Tibial nerve (tissue), 4 donors: ENCODE data around the gene MEGF8. TPM values are rescaled to one million over a fixed set of nuclear protein-coding genes. Genes with fewer than 3 reads are reported as not detected.

Source experiments
- DNase-seq, 2 donors: peaks; one replicate each; pipeline ENCODE4 v3.0.0-alpha.2; 2019; ENCODE audit warnings: low spot score in 2 of 2
- H3K27ac ChIP-seq, 4 donors: fragments of 200-600 bp; sonication (generic) in 3 of 4; one replicate each; pipeline ENCODE4 v1.5.1; 2017 to 2019; ENCODE audit warnings: mild to moderate bottlenecking in 1 of 4
- H3K27me3 ChIP-seq, 2 donors: fragments of 200-600 bp; sonication (generic) in 1 of 2; one replicate each; pipeline versions ENCODE4 v1.5.1 to v1.6.0; 2017 to 2019
- H3K36me3 ChIP-seq, 3 donors: fragments of 200-600 bp; sonication (generic); one replicate each; pipeline ENCODE4 v1.5.1; 2018 to 2019
- H3K4me1 ChIP-seq, 4 donors: fragments of 200-600 bp; sonication (generic) in 3 of 4; one replicate each; pipeline ENCODE4 v1.5.1; 2017 to 2019
- H3K4me3 ChIP-seq, 4 donors: fragments of 200-600 bp; sonication (generic) in 3 of 4; one replicate each; pipeline ENCODE4 v1.5.1; 2017 to 2019; ENCODE audit warnings: mild to moderate bottlenecking in 1 of 4, moderate library complexity in 1 of 4
- H3K9me3 ChIP-seq, 4 donors: fragments of 200-600 bp; sonication (generic) in 3 of 4; one replicate each; pipeline ENCODE4 v1.5.1; 2017 to 2019
- EP300 ChIP-seq, 2 donors: sonication (generic); formaldehyde crosslinking; IDR thresholded peaks; one replicate each; pipeline ENCODE4 v1.6.1; 2017; ENCODE audit warnings: antibody characterized with exemption in 2 of 2, mild to moderate bottlenecking in 1 of 2
- POLR2A ChIP-seq, 2 donors: fragments of 450-650 bp; IDR thresholded peaks; one replicate each; pipeline ENCODE4 v1.6.1; 2017; ENCODE audit warnings: antibody characterized with exemption in 2 of 2, mild to moderate bottlenecking in 2 of 2, moderate library complexity in 2 of 2
- WGBS, 2 donors: methylation state at CpG; one replicate each; pipeline ENCODE4 v1.1.5; 2018; 5-methylcytosine and 5-hydroxymethylcytosine counted together
- total RNA-seq, 4 donors: library from RNA; depleted of rRNA; stranded (reverse); fragments of >200 nt; gene quantifications; one replicate each; pipeline ENCODE4 v1.1.0, GENCODE V29; 2016
- TF ChIP-seq, protein P1 (sequence below), 5 experiments: fragments of 200-600 bp in 3 of 5; fragments of 450-650 bp in 2 of 5; sonication (generic) in 3 of 5; IDR thresholded peaks; one replicate each; pipeline ENCODE4 v1.5.1; 2016 to 2019; ENCODE audit warnings: antibody characterized with exemption in 5 of 5, mild to moderate bottlenecking in 3 of 5, moderate library complexity in 2 of 5

MEGF8 gene
- total RNA-seq, 4 donors from 2014 or later = 17.9 to 33.3 (median 22.4) TPM

DNA sequence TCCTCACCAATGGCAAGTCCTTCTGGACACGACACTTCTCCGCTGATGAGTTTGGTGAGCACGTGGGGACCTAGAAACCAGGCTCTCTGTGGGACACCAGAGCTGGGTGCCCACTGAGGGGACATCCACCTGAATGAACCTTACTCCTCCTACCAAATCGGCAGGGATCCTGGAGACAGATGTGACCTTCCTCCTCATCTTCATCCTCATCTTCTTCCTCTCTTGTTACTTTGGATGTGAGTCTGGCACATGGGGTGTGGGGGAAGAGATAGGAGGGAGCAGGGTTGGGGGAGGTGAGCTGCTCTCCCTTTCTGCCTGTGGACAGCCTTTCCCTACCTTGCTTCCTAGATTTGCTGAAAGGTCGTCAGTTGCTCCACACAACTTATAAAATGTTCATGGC is 10.4 kb upstream of the MEGF8 start:
- Histone ChIP-seq H3K36me3 (no peaks in the 10 kb centered on the region), H3K27me3 (peaks cover 0 to 45% of the 10 kb centered on the region in 2 donors), H3K4me3 (no peak overlapping the region), H3K9me3 (no peaks in the 10 kb centered on the region), H3K4me1 (peaks cover 0 to 30% (median 18%) of the 10 kb centered on the region in 4 donors), H3K27ac (no peak overlapping the region)
- TF ChIP-seq POLR2A (IDR thresholded peaks at IDR 0.05) (no peak), EP300 (IDR thresholded peaks at IDR 0.05) (no peak)
- TF ChIP-seq, protein P1, sequence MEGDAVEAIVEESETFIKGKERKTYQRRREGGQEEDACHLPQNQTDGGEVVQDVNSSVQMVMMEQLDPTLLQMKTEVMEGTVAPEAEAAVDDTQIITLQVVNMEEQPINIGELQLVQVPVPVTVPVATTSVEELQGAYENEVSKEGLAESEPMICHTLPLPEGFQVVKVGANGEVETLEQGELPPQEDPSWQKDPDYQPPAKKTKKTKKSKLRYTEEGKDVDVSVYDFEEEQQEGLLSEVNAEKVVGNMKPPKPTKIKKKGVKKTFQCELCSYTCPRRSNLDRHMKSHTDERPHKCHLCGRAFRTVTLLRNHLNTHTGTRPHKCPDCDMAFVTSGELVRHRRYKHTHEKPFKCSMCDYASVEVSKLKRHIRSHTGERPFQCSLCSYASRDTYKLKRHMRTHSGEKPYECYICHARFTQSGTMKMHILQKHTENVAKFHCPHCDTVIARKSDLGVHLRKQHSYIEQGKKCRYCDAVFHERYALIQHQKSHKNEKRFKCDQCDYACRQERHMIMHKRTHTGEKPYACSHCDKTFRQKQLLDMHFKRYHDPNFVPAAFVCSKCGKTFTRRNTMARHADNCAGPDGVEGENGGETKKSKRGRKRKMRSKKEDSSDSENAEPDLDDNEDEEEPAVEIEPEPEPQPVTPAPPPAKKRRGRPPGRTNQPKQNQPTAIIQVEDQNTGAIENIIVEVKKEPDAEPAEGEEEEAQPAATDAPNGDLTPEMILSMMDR (IDR thresholded peaks at IDR 0.05) = no peak
- no peak for DNase-seq
- 71 to 91% methylated on average over 5 of the region's 5 CpGs for WGBS, 2 donors

DNA sequence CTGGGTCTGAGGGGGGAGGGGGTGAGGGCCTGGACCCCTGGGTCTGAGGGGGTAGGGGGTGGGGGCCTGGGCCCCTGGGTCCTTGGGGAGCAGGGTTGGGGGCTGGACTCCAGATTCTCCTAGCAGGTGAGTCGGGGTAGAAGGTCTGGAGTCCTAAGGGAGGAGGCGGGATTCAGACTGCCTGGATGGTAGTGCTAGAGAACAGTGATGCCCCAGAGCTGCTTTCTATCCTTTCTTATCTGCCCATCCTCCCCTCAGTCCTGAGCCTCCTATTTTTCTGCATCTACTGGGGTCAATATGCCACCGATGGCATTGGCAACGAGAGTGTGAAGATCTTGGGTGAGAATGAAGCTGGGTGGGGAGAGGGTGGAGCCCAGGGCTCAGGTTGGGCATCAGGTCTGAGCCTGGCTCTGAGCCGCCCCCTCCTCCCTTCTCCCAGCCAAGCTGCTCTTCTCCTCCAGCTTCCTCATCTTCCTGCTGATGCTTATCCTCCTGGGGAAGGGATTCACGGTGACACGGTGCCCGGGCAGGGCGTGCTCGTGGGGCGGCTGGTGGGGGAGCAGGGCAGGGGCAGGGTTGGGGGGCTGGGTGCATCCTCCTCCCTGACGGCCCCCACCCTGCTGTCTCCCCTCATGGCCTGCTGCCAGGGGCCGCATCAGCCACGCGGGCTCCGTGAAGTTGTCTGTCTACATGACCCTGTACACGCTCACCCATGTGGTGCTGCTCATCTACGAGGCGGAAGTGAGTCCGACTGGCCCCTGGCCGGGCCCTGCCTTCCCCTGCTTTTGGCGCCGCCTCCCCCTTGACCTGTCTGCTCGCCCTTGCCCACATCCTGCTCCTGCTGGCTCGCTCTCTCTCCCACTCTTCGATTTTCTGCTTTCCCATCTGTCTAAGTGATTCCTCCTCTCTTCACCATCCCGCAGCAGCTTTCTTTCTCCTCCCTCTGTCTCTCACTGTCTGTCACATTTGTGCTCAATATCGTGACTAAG is 8.9 kb upstream of the MEGF8 start:
- Histone ChIP-seq H3K27ac (no peak overlapping the region), H3K4me1 (peaks cover 0 to 30% (median 14%) of the 10 kb centered on the region in 4 donors), H3K4me3 (no peak overlapping the region), H3K9me3 (no peaks in the 10 kb centered on the region), H3K27me3 (peaks cover 0 to 38% of the 10 kb centered on the region in 2 donors), H3K36me3 (no peaks in the 10 kb centered on the region)
- TF ChIP-seq EP300 (IDR thresholded peaks at IDR 0.05) (no peak), POLR2A (IDR thresholded peaks at IDR 0.05) (no peak)
- TF ChIP-seq, protein P1 (IDR thresholded peaks at IDR 0.05) = no peak
- no peak for DNase-seq
- 32 to 36% methylated on average over 28 of the region's 28 CpGs for WGBS, 2 donors

DNA sequence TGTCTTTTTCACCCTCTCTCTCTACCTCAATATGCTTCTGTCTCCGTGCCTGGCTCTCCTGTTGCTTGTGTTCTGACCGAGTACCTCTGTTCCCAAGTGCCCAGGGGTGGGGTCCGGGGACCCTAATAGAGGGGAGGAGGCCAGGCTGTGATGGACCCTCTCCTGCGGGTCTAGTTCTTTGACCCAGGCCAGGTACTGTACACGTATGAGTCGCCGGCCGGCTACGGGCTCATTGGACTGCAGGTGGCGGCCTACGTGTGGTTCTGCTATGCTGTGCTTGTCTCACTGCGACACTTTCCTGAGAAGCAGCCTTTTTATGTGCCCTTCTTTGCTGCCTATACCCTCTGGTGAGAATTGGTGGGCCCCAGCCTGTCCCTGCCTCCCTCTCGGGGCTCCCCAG is 7.9 kb upstream of the MEGF8 start:
- Histone ChIP-seq H3K9me3 (no peaks in the 10 kb centered on the region), H3K4me1 (peaks cover 0 to 21% (median 9%) of the 10 kb centered on the region in 4 donors), H3K27ac (no peak overlapping the region), H3K27me3 (peaks cover 0 to 36% of the 10 kb centered on the region in 2 donors), H3K36me3 (no peaks in the 10 kb centered on the region), H3K4me3 (no peak overlapping the region)
- DNase-seq = no peak
- WGBS, 2 donors = 82 to 85% methylated on average over 13 of the region's 13 CpGs
- no peak for TF ChIP-seq POLR2A (IDR thresholded peaks at IDR 0.05)

DNA sequence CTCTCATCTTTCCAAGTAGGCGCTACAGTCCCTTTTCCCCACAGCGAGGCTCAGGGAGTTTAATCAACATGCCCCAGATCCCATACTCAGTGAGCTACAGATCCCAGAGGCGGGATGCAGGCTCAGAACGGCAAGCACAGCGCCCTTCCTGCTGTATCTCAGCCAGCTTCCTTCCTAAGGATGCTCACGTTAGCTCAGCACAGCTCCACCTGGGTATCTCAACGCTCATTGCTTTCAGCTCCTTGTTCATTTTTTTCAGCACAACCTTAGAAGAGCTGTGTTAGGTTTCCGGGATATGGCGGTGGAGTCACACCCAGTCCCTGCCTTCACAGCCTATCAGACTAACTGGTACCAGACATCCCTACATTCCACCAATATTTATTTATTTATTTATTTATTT is 3.1 kb upstream of the MEGF8 start:
- H3K27me3 ChIP-seq = peaks cover 0 to 33% of the 10 kb centered on the region in 2 donors
- WGBS, 2 donors = 70 to 74% methylated on average over 9 of the region's 9 CpGs
- H3K4me3 ChIP-seq = no peak overlapping the region
- peaks cover 0 to 29% (median 22%) of the 10 kb centered on the region in 4 donors for H3K4me1 ChIP-seq
- no peaks in the 10 kb centered on the region for H3K36me3 ChIP-seq
- no peaks in the 10 kb centered on the region for H3K9me3 ChIP-seq
- no peak overlapping the region for H3K27ac ChIP-seq
- TF ChIP-seq POLR2A (IDR thresholded peaks at IDR 0.05) = no peak
- TF ChIP-seq EP300 (IDR thresholded peaks at IDR 0.05) = no peak
- TF ChIP-seq, protein P1 (IDR thresholded peaks at IDR 0.05) = no peak
- DNase-seq = no peak

DNA sequence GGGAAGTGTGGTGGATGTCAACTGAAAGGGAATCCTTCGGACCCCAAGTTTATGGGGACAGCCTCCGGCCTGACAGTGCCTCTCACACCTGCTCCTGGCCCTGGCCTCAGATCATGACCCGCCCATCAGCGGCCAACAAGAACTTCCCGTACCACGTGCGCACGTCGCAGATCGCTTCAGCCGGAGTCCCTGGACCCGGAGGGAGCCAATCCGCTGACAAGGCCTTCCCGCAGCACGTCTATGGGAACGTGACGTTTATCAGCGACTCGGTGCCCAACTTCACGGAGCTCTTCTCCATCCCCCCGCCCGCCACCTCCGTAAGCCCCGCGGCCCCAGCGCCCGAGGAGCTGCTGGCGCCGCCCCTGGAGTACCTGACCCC is 2.0 kb upstream of the MEGF8 start:
- H3K4me3 ChIP-seq = no peak overlapping the region
- H3K9me3 ChIP-seq = no peaks in the 10 kb centered on the region
- H3K36me3 ChIP-seq = no peaks in the 10 kb centered on the region
- WGBS, 2 donors = 25 to 31% methylated on average over 18 to 23 of the region's 29 CpGs
- peaks cover 0 to 41% (median 22%) of the 10 kb centered on the region in 4 donors for H3K4me1 ChIP-seq
- no peak for DNase-seq
- peaks cover 0 to 33% of the 10 kb centered on the region in 2 donors for H3K27me3 ChIP-seq
- TF ChIP-seq, protein P1 (IDR thresholded peaks at IDR 0.05) = no peak
- TF ChIP-seq EP300 (IDR thresholded peaks at IDR 0.05) = no peak
- TF ChIP-seq POLR2A (IDR thresholded peaks at IDR 0.05) = no peak
- H3K27ac ChIP-seq = no peak overlapping the region
